AG08396 (cell line): ENCODE data around the gene RBMS3.

ENCODE experiments used
- DNase-seq: peaks from one replicate; pipeline ENCODE4 v3.0.0; 2012; ENCODE audit warnings: low spot score, mixed read lengths

RBMS3 gene

DNA sequence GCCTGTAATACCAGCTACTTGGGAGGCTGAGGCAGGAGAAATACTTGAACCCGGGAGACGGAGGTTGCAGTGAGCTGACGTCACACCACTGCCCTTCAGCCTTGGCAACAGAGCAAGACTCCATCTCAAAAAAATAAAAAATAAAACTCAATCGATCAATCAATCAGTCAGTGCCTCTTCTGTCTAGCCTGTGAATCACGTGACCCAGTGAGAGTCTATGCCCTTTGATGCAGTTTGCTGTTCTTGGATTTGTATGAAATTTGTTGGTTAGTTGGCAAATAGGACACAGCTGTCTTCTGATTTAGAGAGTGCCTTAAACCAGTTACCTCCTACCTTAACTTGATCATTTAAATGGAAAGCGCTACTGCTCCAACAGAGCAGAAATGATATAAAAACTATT lies 3.6 kb upstream of the RBMS3 start:
- no peak for DNase-seq

GRCh38 chr3:29279286-29279685 lies 1.6 kb upstream of the RBMS3 start:
- DNase-seq = no peak

- DNase-seq = peak; percentile 26
Observed at GRCh38 chr3:29279806-29280205, 1.1 kb upstream of the RBMS3 start.

DNA sequence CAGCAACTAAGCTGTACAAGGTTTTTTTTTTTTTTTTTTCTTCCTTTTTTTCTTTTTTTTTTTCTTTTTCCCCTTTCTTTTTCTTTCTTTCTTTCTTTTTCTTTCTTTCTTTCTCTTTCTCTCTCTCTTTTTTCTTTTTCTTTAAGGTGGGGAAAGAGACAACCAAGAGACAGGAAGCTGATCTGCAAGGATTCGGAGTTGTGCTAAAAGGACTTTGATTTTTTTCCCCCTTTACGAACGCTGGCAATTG lies 148 bp downstream of the RBMS3 start:
- DNase-seq = no peak

DNA sequence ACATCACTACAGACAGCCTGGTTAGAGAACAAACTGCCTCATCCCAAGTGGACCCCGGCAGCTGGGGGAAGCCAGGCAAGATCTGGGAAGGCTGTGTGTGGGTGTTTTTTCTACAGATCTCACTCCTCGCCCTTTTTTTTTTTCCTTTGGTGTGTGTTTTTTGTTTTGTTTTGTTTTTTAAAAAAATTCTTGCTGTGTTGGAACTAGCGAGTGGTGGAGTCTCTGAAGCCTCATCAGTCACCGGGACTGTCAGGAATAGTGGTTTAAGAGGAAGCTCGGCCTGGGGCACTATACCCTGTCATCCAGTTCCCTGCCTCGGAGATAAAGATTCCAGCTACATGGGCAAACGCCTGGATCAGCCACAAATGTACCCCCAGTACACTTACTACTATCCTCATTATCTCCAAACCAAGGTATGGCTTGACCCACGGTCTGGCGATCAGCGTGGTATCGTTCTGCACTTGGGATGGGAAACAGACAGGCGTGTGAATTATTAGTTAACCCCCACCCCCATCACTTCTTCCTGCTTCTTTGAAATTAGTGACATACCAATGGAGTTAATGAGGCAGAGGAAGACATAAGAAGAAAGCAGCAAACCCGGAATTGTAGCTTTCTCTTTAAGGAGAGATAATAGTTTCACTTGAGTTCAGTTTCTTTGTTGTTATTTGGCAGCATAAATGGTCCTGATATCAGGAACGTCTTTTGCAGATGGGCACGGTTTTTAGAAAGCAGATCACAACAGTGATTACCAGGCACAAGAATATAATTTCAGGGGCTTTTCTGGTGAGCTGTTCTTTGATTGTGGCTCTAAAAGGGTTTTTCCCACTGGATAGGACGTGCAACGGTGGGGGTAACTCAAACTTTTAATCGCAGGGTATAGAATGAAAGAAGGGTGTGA lies 722 bp downstream of the RBMS3 start:
- DNase-seq = peak; percentile 11

GRCh38 chr3:29282427-29283230 lies 1.8 kb downstream of the RBMS3 start:
- peak; percentile 12 for DNase-seq

- DNase-seq = no peak
Observed at GRCh38 chr3:29283231-29284119, 2.6 kb downstream of the RBMS3 start.

DNA sequence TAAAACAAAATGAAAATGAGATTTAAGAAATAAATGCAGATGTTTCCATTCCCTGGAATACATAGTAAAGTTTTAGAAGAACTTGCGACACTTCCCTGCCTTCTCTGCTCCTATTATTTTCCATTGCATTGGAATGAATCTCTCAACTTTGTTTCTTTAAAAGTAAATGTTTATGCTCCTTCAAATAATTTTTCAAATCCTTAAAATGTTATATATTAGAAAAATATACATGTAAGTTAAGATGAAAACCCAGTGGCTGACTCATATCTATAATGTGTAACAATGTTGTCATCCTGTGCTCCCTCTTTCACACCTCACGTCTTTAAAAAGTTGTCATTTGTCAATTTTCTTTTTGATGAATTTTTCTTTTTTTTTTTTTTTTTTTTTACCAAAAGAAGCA lies 3.6 kb downstream of the RBMS3 start:
- DNase-seq = no peak

DNA sequence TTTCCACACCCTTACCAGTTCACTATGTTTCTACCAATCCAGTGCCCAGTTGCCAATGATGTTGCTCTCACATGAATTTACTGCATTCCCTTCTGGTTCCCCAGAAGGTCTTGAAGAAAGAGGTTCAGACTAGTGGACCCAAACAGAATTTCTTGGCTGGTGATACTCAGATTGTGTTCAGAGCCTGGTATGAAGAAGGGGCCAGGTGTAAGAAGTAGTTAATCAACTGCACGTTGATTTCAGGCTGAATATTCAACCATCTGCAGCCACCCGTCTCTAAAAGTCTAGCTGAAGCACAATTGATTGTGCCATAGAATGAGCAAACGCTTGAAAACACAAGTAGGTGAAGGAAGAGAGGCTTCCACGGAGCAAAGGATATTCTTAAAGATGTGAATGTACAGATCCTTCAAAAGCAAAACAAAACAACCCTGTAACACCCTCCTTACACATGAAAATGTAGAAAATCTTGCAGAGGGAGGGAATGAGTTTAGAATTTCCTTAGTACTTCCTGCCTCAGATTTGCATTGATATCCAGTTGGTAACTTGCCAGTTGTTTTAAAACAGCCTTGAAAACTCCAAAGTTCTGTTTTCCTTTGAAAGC lies 4.7 kb downstream of the RBMS3 start:
- peak; percentile 8 for DNase-seq

GRCh38 chr3:29286478-29287240 lies 5.8 kb downstream of the RBMS3 start:
- DNase-seq = no peak

DNA sequence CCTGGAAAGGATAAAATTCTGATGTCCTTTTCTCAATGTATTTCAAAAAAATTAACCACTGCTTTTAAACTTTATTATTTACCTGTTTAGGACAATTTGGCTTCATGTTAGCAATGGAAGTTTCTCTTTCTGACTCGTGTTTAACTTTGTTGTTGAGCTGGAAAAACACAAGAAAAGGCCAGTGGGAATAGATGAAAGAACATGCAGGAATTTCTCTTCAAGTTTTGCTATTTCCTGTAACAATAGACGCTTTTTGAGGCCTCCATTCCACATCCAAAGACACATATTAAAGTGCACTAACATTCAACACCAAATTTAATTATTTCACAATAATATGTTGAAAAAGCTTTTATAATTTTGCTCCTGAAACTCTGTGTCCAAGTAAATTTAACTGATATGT lies 9.7 kb downstream of the RBMS3 start:
- no peak for DNase-seq

DNA sequence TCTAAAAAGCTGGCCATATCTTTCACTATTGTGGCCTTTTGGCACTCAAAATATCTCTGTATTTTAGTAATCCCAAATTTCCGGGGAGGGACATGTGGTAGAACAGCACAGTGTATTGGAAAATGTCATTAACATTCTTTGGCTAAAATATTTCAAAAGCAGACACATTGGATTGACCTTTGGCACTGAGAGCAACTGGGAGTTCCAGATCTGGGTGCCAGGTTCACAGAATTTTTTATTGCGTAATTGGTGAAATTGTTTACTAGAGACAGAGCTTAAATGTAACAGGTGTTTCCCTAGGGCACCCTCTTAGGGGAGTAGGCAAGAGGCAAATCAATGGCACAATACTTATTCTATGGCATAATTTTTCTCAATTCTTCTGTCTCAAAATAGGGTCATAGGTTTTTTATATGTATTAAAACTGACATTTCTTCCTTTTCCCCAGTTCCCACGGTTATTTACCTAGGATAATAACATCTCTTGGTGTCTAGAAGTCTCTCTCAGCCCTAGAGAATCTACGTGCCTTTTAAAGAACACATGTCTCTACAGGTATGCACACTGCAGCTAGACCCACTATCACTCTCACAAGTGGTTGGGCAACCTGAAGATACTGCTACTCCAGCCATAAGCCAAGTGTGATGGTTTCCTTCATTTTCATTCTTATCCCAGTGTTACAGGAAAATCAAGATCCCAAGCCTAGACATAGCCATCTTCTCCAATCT lies 10.6 kb downstream of the RBMS3 start:
- no peak for DNase-seq

DNA sequence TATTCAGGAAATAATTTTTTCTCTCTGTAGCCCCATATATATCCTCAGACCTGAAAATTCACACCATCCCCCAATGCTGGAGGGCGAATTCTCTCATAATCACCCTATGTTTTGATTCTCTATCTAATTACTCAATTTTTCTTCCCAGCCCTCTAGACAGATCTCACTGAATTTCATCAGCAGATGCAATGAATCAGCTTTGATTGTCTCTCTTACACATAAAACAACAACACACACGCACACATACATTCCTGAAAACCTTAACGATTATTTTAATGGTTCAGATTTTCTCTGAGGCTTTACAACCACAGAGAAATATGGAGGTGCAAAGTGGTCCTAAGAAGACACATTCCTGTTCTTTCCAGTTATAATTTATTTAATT lies 11.1 kb downstream of the RBMS3 start:
- no peak for DNase-seq

DNA sequence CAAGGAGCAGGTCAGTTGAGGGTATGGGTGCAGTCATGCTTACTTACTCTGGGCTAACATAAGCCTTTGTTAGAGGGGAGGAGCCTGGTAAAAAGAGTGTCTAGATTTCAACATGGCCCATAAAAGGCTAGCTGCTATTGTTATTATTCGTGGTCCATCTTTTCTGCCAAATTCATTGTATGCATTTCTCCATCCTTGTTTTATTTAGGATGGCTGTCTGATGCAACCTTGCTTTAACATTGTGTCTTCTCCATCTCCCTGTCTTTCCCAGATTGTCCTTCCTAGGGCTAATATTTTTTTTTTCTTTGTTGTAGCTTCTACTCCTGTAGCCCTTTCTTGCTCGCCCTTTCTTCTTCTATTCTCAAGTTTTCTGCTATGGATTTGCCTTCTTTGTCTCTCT lies 12.6 kb downstream of the RBMS3 start:
- DNase-seq = no peak

GRCh38 chr3:29297998-29298397 lies 17.1 kb downstream of the RBMS3 start:
- DNase-seq = no peak

DNA sequence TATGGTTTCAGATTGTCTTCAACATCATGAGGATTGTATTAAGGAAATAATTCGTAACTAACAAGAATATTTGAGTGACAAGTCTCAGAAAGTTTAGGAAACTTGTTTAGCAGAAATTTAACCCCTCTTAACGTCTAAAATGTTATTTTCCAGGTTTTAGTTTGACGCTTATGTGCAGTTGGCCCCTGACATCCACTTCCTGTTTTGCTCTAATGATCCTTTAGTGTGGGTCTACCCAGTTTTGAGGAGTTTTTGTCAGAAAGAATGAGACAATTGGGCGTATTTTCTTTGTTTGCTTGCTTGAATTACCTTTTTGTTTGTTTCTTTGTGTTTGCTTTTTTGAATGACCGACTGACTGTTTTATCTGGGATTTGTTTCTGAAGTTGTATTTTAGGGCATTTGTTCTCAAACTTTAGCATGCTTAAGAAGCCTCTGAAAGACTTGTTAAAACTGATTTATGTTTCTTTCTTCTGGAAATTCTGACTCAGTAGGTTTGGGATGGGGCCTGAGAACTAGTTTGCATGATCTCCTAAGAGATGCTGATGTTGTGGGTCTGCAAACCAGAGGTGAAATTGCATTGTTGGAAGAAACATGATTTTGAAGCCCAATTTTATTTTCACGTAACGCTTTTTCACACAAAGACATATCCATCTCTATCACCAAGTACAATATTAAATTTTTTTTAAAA lies 20.6 kb downstream of the RBMS3 start:
- DNase-seq = no peak

DNA sequence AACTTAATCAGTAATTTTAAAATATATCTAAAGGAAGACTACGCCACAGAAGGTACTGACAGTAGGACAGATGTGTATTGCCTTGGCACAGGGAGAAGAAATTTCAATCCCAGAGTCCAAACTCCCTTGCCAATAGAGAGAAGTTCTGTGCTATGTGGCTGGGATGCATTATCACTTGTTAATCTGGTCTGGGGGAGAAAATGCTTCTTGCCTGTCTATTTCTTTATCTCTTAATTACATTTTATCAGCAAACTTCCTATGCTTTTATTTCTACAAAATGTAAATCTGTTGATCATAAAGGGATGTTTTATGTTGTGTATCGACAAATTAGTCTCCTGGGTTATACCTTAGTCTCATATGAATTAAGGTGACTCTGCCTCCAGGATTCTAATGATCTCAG lies 21.7 kb downstream of the RBMS3 start:
- no peak for DNase-seq

GRCh38 chr3:29307295-29307694 lies 26.4 kb downstream of the RBMS3 start:
- no peak for DNase-seq

DNA sequence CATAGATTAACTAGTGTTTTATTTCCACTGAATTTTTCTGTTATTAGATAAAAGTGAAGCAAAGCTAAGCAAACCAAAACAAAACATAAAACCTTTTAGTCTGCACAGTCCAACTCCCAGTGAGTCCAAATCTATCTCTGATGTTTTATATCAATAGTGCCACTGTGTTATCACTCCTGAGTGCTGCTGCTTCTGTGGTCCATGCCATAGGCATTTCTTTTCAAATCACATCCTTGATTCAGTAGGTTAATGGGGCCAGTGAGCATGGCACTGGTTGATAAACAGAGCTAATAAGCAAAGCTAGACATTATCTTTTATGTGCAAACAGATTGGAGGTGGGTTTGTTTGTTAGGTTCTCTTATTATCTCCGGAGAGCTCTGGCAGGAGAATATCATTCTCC lies 30.0 kb downstream of the RBMS3 start:
- no peak for DNase-seq

- DNase-seq = no peak
Observed at GRCh38 chr3:29311795-29312194, 30.9 kb downstream of the RBMS3 start.
